HL-60 (cell line): ENCODE measurements around the gene CALHM1.

Source experiments
- CTCF ChIP-seq: IDR thresholded peaks from one replicate; pipeline ENCODE4 v1.5.1; 2011; ENCODE audit warnings: low read length, control low read depth, inconsistent platforms; ENCODE audit not compliant: insufficient read depth
- GABPA ChIP-seq: IDR thresholded peaks from 2 replicates; pipeline ENCODE4 v1.6.1; 2012; ENCODE audit warnings: low read depth
- POLR2AphosphoS5 ChIP-seq: IDR thresholded peaks from 2 replicates; pipeline ENCODE4 v1.6.1; 2012; ENCODE audit warnings: low read depth
- REST ChIP-seq: IDR thresholded peaks from 2 replicates; pipeline ENCODE4 v1.6.1; 2012; ENCODE audit warnings: low read depth; ENCODE audit not compliant: insufficient replicate concordance
- SPI1 ChIP-seq: IDR thresholded peaks from 2 replicates; pipeline ENCODE4 v1.6.1; 2012; ENCODE audit warnings: low read depth, mild to moderate bottlenecking, borderline replicate concordance

GRCh38 chr10:103433858-103434257, 24.8 kb downstream of the CALHM1 start:
- TF ChIP-seq CTCF = no peak
- TF ChIP-seq POLR2AphosphoS5 = 0 out of 2 replicates have a peak, but pooled peaks have one; percentile 20
- no peak for TF ChIP-seq GABPA
- no peak for TF ChIP-seq REST
- TF ChIP-seq SPI1 = 0 out of 2 replicates have a peak, but pooled peaks have one; percentile 8
